Activated gamma-delta T cell treated with anti-CD3 and anti-CD28 coated beads, Interleukin-2, amount 50 U/mL, for 16 hours (primary cell): ENCODE results near the gene ZNF460.
"Not testable (repeated sequence)": the region's sequence is repeated elsewhere in the genome, so short reads cannot be mapped to it uniquely, and the experiment has no call there.

ENCODE experiments used
- DNase-seq: peaks from one replicate; pipeline ENCODE4 v3.0.0-alpha.2; 2020; ENCODE audit warnings: low read depth

The ZNF460 gene

GRCh38 chr19:57280165-57280961, at the start of gene ZNF460:
TSS of gene ZNF460 (plus strand) at chr19:57280485. CDS start at chr19:57280807, 322 bp downstream.
- DNase-seq, result peak; percentile 98

GRCh38 chr19:57231686-57232085, 48.6 kb upstream of the ZNF460 start:
- no peak for DNase-seq

- no peak for DNase-seq
Observed at GRCh38 chr19:57233207-57233606, 47.1 kb upstream of the ZNF460 start.

GRCh38 chr19:57239982-57240310, 40.3 kb upstream of the ZNF460 start:
- peak; percentile 1 for DNase-seq

GRCh38 chr19:57240311-57241090, 39.8 kb upstream of the ZNF460 start, which contains the start of gene ZNF805:
TSS of gene ZNF805 (plus strand) at chr19:57240632. CDS start at chr19:57240892, 260 bp downstream.
- DNase-seq, result peak; percentile 94

- no peak for DNase-seq
Observed at GRCh38 chr19:57241176-57241575, 39.1 kb upstream of the ZNF460 start.

- DNase-seq, result no peak
Observed at GRCh38 chr19:57242821-57243220, 37.5 kb upstream of the ZNF460 start.

- DNase-seq, result no peak
Observed at GRCh38 chr19:57244513-57244912, 35.8 kb upstream of the ZNF460 start.

GRCh38 chr19:57245066-57245465, 35.2 kb upstream of the ZNF460 start:
- DNase-seq, result no peak

GRCh38 chr19:57245959-57246358, 34.3 kb upstream of the ZNF460 start:
- DNase-seq, result no peak

- DNase-seq, result no peak
Observed at GRCh38 chr19:57248646-57249045, 31.6 kb upstream of the ZNF460 start.

GRCh38 chr19:57249329-57249728, 31.0 kb upstream of the ZNF460 start:
- no peak for DNase-seq

- DNase-seq, result not testable (repeated sequence)
Observed at GRCh38 chr19:57253767-57254166, 26.5 kb upstream of the ZNF460 start.

GRCh38 chr19:57262044-57262443, 18.2 kb upstream of the ZNF460 start:
- no peak for DNase-seq

GRCh38 chr19:57263244-57263741, 17.0 kb upstream of the ZNF460 start:
- no peak for DNase-seq

- no peak for DNase-seq
Observed at GRCh38 chr19:57267291-57267690, 13.0 kb upstream of the ZNF460 start.

GRCh38 chr19:57269515-57270250, 10.6 kb upstream of the ZNF460 start:
- no peak for DNase-seq

- DNase-seq, result no peak
Observed at GRCh38 chr19:57271280-57271679, 9.0 kb upstream of the ZNF460 start.

GRCh38 chr19:57273014-57273413, 7.3 kb upstream of the ZNF460 start:
- DNase-seq, result no peak

GRCh38 chr19:57276430-57276829, 3.9 kb upstream of the ZNF460 start:
- no peak for DNase-seq

- not testable (repeated sequence) for DNase-seq
Observed at GRCh38 chr19:57278481-57278880, 1.8 kb upstream of the ZNF460 start.

GRCh38 chr19:57279418-57280164, 694 bp upstream of the ZNF460 start:
- DNase-seq, result peak; percentile 66
